ENCODE results near the gene CD44.

DNA sequence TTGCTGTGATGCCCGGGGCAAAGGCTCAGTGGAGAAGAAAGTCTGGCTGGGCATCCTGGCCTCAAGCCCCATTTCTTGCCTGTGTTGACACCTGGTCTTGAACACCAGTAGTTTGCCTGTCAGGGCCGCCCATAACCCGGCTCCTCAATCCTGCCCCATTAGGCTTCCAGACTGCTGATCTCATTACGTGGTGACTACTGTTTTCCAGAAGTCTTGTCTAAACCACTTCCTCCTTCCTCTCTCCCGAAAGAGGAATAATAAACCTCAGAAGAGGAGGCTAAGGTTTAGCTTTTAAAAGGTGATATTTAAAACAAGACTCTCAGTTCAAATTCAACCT is 97.7 kb downstream of the CD44 start:
- TF ChIP-seq, protein P1, sequence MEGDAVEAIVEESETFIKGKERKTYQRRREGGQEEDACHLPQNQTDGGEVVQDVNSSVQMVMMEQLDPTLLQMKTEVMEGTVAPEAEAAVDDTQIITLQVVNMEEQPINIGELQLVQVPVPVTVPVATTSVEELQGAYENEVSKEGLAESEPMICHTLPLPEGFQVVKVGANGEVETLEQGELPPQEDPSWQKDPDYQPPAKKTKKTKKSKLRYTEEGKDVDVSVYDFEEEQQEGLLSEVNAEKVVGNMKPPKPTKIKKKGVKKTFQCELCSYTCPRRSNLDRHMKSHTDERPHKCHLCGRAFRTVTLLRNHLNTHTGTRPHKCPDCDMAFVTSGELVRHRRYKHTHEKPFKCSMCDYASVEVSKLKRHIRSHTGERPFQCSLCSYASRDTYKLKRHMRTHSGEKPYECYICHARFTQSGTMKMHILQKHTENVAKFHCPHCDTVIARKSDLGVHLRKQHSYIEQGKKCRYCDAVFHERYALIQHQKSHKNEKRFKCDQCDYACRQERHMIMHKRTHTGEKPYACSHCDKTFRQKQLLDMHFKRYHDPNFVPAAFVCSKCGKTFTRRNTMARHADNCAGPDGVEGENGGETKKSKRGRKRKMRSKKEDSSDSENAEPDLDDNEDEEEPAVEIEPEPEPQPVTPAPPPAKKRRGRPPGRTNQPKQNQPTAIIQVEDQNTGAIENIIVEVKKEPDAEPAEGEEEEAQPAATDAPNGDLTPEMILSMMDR (conservative IDR thresholded peaks at IDR 0.05 in 1 of 2, IDR thresholded peaks at IDR 0.05 in 1 of 2; ENCODE audit: extremely low read depth in 1 of 2, insufficient read depth in 1 of 2, low read depth in 1 of 2, low read length in 2 of 2), result no peak
- no peak for TF ChIP-seq EZH2 (IDR thresholded peaks at IDR 0.05; ENCODE audit: borderline replicate concordance, low read length)
